Measurements from ENCODE around the gene CDC34.

GRCh38 chr19:517721-518597, 13.6 kb upstream of the CDC34 start:
- no peak for TF ChIP-seq SMARCC2 (IDR thresholded peaks at IDR 0.05; ENCODE audit: low read depth)
- no peak for TF ChIP-seq ESRRA (IDR thresholded peaks at IDR 0.05; ENCODE audit: borderline replicate concordance, low read depth)
- no peak for TF ChIP-seq POLR2A (conservative IDR thresholded peaks at IDR 0.05)
- TF ChIP-seq ZFX (CRISPR knock-in tag; IDR thresholded peaks at IDR 0.05): no peak
- no peak for TF ChIP-seq ZNF274 (IDR thresholded peaks at IDR 0.05; ENCODE audit: borderline replicate concordance, low read depth, low read length)
- TF ChIP-seq ETV6 (IDR thresholded peaks at IDR 0.05; ENCODE audit: borderline replicate concordance in 1 of 2, low read depth in 2 of 2, low read length in 1 of 2): no peak
- no peak for TF ChIP-seq ETV6 (CRISPR knock-in tag; IDR thresholded peaks at IDR 0.05; ENCODE audit: borderline replicate concordance)

Data from K562 (cell line).